Fibroblast of skin of left biceps (primary cell): Measurements from ENCODE around the gene SH3D19.

Experiments used
- DNase-seq, 2 experiments: peaks; one replicate each; pipeline ENCODE4 v3.0.0-alpha.2; 2013; ENCODE audit warnings: low read depth in 2 of 2

SH3D19 gene

DNA sequence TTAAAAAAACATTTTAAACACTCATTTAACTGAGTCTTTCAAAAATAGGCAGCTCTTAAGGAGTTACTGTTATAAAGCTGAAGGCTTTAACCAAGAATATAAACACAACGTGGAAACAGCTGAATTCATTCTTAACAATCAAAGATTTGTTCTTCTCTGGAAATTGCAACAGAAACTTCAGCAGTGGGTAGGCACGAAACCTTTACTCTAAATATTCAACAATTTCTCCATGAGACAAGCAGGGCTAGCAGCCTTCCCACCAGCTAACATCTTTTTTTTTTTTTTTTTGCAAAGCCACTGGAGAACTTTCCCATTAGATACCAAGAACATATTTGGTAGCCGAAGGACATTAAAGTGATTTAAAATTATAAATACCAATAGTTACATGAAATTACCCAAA, 126.7 kb downstream of the SH3D19 start:
- DNase-seq, result no peak

GRCh38 chr4:151197247-151197646, 128.2 kb downstream of the SH3D19 start:
- no peak for DNase-seq

- peak; percentile 23 to 50 for DNase-seq
These were observed 129.6 kb downstream of the SH3D19 start for GRCh38 chr4:151195801-151196200.

GRCh38 chr4:151193414-151193813, 132.0 kb downstream of the SH3D19 start:
- DNase-seq, result no peak

- no peak for DNase-seq
These were observed 132.7 kb downstream of the SH3D19 start for GRCh38 chr4:151192556-151193235.

- no peak for DNase-seq
These were observed 140.6 kb downstream of the SH3D19 start for GRCh38 chr4:151184523-151185458.

GRCh38 chr4:151182455-151182996, 142.9 kb downstream of the SH3D19 start:
- no peak for DNase-seq

DNA sequence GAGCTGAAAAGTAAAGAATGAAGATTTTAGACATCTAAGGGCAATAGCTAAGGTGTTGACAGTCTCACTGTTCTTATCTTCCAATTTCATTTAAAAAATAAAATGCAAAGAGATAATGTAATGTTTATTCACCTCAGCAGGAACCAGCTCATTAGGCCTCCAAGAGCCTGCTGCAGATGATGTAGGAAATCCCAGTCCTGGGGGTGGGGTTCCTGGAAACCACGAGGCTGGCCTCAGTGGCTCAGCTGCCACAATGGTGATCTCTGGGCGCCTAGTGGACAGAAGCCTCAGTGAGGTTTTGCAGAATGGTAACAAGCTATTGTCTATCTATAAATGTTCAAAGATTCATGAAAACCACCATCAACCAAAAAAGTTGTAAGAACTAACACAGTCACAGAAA, 148.7 kb downstream of the SH3D19 start:
- no peak for DNase-seq

GRCh38 chr4:151175754-151176631, 149.4 kb downstream of the SH3D19 start:
- no peak for DNase-seq

DNA sequence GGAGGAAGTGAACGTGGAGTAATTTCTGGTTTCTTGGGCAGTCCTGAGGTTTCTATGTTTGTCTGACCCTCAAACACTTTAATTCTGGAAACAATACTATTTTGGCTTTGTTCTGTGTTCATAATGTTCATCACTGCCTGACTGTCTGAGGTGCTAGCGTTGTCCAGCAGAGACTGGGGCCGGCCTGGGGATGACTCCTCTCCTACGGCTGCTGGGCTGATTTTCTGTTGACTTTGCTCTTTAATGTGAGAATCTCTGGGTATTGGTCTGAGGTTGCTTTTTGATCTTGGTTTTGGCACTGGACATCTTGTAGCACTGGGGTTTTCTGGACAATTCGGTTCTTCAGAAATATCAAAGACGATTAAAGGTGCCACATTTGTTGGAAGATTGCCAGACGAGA, 150.2 kb downstream of the SH3D19 start:
- no peak for DNase-seq

- DNase-seq, result no peak
These were observed 150.6 kb downstream of the SH3D19 start for GRCh38 chr4:151174784-151175183.

DNA sequence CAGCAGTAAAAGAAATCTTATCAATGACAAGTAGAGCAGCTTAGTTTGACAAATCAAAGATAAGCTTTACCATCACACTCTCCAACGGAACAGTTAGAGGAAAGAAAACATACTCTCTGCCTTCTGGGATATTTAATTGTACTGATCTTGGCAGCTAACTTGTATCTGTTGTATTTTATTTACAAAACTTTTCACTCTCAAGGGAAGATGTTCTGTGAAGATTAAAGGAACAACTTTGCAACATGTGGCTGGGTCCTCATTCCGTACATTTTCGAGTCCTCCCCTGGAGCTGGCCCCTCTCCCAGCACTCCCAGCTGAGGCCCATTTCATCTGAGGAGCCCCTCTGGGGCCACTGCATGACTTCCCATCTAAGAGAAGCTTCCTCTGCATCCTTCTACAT, 151.5 kb downstream of the SH3D19 start:
- DNase-seq, result peak in 1 of 2 experiments; percentile 36

DNA sequence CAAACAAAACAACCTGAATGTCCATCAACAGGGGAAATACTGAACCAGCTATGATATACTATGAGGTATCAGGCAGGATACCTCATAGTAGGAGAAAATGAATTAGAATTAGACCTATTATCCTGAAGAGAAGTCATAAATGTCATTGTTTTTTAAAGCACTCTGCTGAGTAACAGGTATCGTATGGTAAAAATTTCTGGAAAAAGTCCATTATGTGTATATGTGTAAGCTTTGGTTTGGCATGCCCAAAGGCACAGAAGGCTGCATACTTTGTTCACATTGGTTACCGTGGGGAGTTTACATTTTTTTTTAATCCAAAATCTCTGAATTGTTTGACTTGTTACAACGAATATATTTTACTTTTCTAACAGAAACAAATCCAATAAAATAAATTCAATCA, 155.5 kb downstream of the SH3D19 start:
- DNase-seq, result peak; percentile 20 to 23

DNA sequence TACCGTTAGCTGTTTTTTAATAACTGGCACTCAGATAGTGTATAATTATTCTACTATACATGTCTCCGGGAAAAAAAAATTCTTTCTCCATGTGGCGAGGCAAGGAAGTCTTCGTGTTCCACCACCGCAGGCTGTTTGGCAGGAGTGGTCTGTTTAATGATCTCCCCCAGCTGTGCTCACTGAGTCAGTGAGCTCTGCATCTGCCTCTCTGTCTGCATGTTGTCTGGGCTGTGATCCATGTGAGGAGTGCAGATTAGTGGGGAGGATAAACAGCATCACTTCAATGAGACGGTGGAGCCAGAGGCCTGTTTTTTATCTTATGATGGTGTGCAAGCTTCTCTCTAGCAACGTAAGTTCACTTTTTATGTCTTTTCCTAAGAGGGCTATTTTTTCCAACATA, 156.2 kb downstream of the SH3D19 start:
- DNase-seq, result peak; percentile 93 to 94

DNA sequence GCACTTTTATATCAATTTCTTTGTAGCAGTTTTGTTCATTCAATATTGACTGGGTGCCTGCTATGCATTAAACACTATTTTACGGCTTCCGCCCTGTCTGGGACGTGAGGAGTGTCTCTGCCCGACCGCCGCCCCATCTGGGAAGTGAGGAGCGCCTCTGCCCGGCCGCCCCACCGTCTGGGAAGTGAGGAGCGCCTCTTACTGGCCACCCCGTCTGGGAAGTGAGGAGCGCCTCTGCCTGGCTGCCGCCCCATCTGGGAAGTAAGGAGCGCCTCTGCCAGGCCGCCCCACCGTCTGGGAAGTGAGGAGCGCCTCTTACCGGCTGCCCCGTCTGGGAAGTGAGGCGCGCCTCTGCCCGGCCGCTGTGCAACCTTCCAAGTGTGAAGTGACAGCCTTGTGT, 157.8 kb downstream of the SH3D19 start:
- no peak for DNase-seq

DNA sequence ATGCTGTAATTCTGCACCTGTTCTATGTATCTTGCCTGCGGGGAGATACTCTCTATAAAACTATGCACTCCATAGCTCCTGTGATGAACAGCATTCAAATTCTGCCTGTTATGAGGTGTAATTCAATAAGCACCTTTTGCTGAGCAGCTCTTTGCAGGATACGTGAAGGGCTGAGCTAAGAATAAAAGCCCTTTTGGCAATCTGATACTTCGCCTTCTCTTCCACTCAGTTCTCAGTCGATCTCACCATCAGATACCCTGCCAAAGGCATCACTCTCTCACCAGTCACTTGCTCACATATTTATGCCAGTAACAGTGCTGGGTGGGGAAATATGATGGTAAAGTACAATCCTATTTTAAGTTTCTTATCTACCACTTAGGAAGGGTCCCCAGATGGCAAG, 158.8 kb downstream of the SH3D19 start:
- no peak for DNase-seq

- no peak for DNase-seq
These were observed 160.0 kb downstream of the SH3D19 start for GRCh38 chr4:151165205-151166000.

GRCh38 chr4:151163855-151164254, 161.6 kb downstream of the SH3D19 start:
- DNase-seq, result no peak

GRCh38 chr4:151158979-151159378, 166.4 kb downstream of the SH3D19 start:
- no peak for DNase-seq

- DNase-seq, result no peak
These were observed 167.9 kb downstream of the SH3D19 start for GRCh38 chr4:151157543-151157942.

DNA sequence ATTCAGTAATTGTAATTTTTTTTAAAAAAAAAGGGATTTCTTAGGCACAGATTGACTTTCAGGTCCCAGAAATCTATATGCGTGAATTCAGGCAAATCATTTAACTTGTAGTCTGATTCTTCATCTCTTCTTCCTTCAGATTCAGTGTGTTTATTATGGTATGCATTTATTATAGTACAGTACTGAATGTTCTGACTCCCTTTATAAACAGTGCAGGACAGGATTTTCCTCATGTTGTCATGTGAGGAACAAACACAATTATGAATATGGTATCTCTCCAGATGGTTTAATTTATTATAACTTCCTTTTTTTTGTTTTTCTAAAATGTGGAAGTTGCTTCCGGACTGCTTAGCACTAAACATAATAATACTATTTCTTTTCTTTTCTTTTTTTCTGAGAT, 171.8 kb downstream of the SH3D19 start:
- DNase-seq, result no peak
